ENCODE results near the gene SWAP70.

The SWAP70 gene

DNA sequence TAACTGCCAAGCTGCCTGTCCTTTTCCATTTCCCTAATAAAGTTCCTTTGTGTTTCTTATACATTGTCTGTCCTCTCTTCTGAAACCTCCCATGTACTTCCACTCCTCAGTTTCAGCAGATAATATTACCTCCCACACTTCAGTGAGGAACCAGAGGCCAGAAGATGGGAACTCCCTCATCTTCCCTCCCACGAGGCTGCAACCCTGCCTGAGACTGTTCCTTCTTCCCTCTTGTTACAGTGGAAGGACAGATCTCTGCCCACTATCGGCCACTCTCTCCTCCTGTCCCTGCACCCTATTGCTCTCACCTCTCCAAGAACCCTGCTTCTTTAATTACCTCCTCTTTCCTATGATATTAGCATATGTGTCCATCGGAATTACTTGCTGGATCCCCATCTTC, 38.1 kb upstream of the SWAP70 start:
- no peaks in the 10 kb centered on the region for H3K79me2 ChIP-seq (ENCODE audit: control insufficient read depth, insufficient read depth, low read length, unreplicated experiment)
- no peak overlapping the region for H3K27ac ChIP-seq (ENCODE audit: low read depth, low read length)
- no peak overlapping the region for H3K4me3 ChIP-seq (ENCODE audit: low read depth, low read length)
- H2AFZ ChIP-seq (ENCODE audit: low read length, unreplicated experiment): no peak overlapping the region
- H3K27me3 ChIP-seq (ENCODE audit: insufficient read depth, low read length): no peaks in the 10 kb centered on the region
- H3K4me1 ChIP-seq (ENCODE audit: control insufficient read depth, insufficient read depth, low read length, unreplicated experiment): no peaks in the 10 kb centered on the region
- H3K36me3 ChIP-seq (ENCODE audit: insufficient read depth, low read length): no peaks in the 10 kb centered on the region

DNA sequence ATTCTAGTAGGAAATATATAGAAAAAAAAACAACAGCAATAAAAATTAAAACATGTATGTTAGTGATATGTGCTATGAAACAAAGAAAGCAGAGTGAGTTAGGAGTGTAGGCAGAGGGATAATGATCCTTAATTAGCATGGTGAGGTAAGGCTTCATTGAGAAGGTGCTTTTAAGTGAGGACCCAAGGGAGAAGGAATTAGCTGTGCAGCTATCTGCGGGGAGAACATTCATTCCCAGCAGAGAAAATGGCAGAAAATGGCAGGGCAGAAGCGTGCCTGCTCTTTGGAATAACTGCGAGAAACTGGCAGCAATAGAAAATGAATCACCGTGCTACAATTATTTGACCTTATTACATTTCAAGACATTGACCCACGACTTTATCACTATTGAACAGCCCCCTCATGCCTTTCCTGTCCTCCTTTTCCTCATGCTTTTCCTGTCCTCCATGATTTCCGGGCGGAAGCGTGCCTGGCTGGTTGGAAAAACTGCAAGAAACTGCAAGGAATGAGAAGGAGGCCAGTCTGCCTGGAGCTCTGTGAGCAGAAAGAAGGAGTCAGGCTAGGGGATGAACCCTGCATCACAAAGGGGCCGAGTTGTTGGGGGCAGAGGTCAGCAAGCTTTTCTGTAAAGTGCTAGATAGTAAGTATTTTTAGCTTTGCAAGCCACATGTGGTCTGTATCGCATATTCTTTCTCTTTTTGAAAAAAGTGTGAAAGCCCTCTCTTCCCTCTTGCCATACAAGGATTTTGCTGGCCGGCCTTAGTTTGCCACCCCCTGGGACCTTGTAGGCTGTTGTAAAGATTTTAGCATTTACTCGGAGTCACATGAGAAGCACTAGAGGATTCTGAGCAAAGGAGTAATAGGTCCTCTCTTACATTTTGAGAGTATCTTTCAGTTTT, 37.1 kb upstream of the SWAP70 start:
- no peaks in the 10 kb centered on the region for H3K4me1 ChIP-seq (ENCODE audit: control insufficient read depth, insufficient read depth, low read length, unreplicated experiment)
- no peak overlapping the region for H3K27ac ChIP-seq (ENCODE audit: low read depth, low read length)
- no peaks in the 10 kb centered on the region for H3K79me2 ChIP-seq (ENCODE audit: control insufficient read depth, insufficient read depth, low read length, unreplicated experiment)
- H3K27me3 ChIP-seq (ENCODE audit: insufficient read depth, low read length): no peaks in the 10 kb centered on the region
- H3K4me3 ChIP-seq (ENCODE audit: low read depth, low read length): no peak overlapping the region
- no peak overlapping the region for H2AFZ ChIP-seq (ENCODE audit: low read length, unreplicated experiment)
- H3K36me3 ChIP-seq (ENCODE audit: insufficient read depth, low read length): no peaks in the 10 kb centered on the region

DNA sequence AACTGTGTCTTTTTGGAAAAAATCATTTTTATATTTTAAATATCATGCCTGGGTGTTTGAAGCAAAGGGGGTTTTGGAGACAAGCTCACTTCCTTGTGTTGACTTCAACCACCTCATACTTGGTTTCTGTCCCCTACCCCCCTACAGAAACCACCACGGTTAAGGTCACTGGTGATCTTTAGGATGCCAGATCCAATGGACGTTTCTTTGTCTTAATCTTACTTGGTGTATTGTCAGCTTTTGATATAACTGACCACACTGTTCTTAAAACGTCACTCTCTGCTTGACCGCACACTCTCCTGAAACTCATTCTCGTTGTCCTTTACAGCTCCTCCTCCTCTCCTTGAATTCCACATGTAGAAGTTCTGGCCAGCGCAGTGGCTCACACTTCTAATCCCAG, 34.8 kb upstream of the SWAP70 start:
- no peaks in the 10 kb centered on the region for H3K79me2 ChIP-seq (ENCODE audit: control insufficient read depth, insufficient read depth, low read length, unreplicated experiment)
- no peaks in the 10 kb centered on the region for H3K36me3 ChIP-seq (ENCODE audit: insufficient read depth, low read length)
- no peak overlapping the region for H2AFZ ChIP-seq (ENCODE audit: low read length, unreplicated experiment)
- no peaks in the 10 kb centered on the region for H3K27me3 ChIP-seq (ENCODE audit: insufficient read depth, low read length)
- H3K4me1 ChIP-seq (ENCODE audit: control insufficient read depth, insufficient read depth, low read length, unreplicated experiment): no peaks in the 10 kb centered on the region
- no peak overlapping the region for H3K27ac ChIP-seq (ENCODE audit: low read depth, low read length)
- no peak overlapping the region for H3K4me3 ChIP-seq (ENCODE audit: low read depth, low read length)

DNA sequence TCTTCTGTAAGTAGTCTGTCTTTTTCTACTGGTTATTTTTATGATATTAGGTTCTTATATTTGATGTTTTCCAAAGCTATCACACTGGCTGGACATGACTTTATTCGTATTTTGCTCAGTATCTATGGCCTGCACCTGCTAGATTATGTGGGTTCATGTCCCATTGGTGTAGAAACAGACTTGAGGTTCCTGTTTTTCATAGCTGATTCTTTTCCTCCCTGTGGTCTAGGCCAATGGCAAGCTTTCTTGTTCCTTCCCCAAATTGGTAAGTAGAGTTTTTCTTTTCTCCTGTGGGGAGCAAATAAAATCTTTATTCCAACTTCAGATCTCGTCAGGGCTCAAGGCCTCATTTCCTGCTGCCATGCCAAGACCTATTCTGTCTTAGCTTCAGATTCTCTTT, 30.2 kb upstream of the SWAP70 start:
- Histone ChIP-seq H2AFZ (ENCODE audit: low read length, unreplicated experiment) (no peak overlapping the region), H3K4me1 (ENCODE audit: control insufficient read depth, insufficient read depth, low read length, unreplicated experiment) (no peaks in the 10 kb centered on the region), H3K27ac (ENCODE audit: low read depth, low read length) (no peak overlapping the region), H3K4me3 (ENCODE audit: low read depth, low read length) (no peak overlapping the region), H3K36me3 (ENCODE audit: insufficient read depth, low read length) (no peaks in the 10 kb centered on the region), H3K79me2 (ENCODE audit: control insufficient read depth, insufficient read depth, low read length, unreplicated experiment) (no peaks in the 10 kb centered on the region), H3K27me3 (ENCODE audit: insufficient read depth, low read length) (no peaks in the 10 kb centered on the region)

DNA sequence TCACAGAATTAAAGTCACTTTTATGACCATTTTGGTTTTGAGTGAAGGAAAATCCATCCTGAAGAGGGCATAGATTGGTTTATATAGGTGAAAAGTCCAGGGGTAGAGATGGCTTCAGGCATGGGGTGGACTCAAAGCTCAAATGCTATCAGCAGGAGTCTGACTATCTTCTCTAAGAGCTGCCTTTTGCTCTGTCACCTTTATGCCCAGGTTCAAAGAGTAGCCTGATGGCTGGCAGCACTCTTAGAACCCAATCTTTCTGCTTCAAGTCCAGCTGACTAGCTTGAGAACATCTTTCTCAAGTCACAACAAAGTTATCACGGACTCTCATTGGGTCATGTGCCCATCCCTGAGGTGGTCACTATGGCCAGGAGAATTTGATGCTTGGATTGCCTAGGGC, 27.2 kb upstream of the SWAP70 start:
- Histone ChIP-seq H3K4me3 (ENCODE audit: low read depth, low read length) (no peak overlapping the region), H3K27me3 (ENCODE audit: insufficient read depth, low read length) (no peaks in the 10 kb centered on the region), H2AFZ (ENCODE audit: low read length, unreplicated experiment) (no peak overlapping the region), H3K36me3 (ENCODE audit: insufficient read depth, low read length) (no peaks in the 10 kb centered on the region), H3K27ac (ENCODE audit: low read depth, low read length) (no peak overlapping the region), H3K79me2 (ENCODE audit: control insufficient read depth, insufficient read depth, low read length, unreplicated experiment) (no peaks in the 10 kb centered on the region), H3K4me1 (ENCODE audit: control insufficient read depth, insufficient read depth, low read length, unreplicated experiment) (no peaks in the 10 kb centered on the region)

DNA sequence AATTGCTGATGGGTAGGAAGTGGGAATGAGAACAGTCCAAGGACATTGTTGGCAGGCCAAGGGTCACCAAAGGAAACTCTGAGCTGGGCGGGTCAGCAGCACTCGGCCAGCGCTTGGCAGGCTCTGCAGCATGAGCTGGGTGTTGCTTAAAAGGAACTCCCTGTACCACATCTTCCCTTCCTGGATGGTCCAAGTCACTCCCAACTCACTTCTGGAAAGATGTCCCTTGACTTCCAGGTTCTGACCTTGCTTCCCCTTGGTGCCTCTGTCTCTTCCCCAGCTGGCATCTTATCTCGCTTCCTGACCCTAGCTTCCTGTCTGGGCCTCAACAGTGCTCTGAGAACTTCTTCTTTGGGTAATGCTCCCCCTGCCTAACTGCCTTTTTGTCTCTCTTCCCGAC, 24.8 kb upstream of the SWAP70 start:
- no peak overlapping the region for H3K4me3 ChIP-seq (ENCODE audit: low read depth, low read length)
- H2AFZ ChIP-seq (ENCODE audit: low read length, unreplicated experiment): no peak overlapping the region
- H3K4me1 ChIP-seq (ENCODE audit: control insufficient read depth, insufficient read depth, low read length, unreplicated experiment): no peaks in the 10 kb centered on the region
- no peaks in the 10 kb centered on the region for H3K27me3 ChIP-seq (ENCODE audit: insufficient read depth, low read length)
- H3K36me3 ChIP-seq (ENCODE audit: insufficient read depth, low read length): no peaks in the 10 kb centered on the region
- no peak overlapping the region for H3K27ac ChIP-seq (ENCODE audit: low read depth, low read length)
- H3K79me2 ChIP-seq (ENCODE audit: control insufficient read depth, insufficient read depth, low read length, unreplicated experiment): no peaks in the 10 kb centered on the region

DNA sequence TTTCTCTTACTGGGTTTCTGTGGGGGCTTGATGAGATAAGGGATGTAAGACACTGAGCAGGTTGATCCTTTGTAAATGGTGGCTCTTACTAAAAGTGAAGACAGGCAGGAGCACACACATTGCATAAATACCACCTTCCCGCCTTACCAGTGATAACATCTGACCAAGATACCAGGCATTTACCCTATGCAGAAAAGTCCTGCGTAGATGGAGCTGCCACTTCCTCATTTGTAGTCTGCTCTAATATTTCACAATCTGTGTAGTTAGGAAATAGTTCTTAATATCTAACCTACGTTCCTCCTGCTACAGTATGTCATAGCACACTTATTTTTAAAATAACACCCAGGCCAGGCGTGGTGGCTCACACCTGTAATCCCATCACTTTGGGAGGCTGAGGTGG, 23.9 kb upstream of the SWAP70 start:
- Histone ChIP-seq H3K36me3 (ENCODE audit: insufficient read depth, low read length) (no peaks in the 10 kb centered on the region), H3K27ac (ENCODE audit: low read depth, low read length) (no peak overlapping the region), H3K27me3 (ENCODE audit: insufficient read depth, low read length) (no peaks in the 10 kb centered on the region), H3K4me3 (ENCODE audit: low read depth, low read length) (no peak overlapping the region), H3K79me2 (ENCODE audit: control insufficient read depth, insufficient read depth, low read length, unreplicated experiment) (no peaks in the 10 kb centered on the region), H2AFZ (ENCODE audit: low read length, unreplicated experiment) (no peak overlapping the region), H3K4me1 (ENCODE audit: control insufficient read depth, insufficient read depth, low read length, unreplicated experiment) (no peaks in the 10 kb centered on the region)

DNA sequence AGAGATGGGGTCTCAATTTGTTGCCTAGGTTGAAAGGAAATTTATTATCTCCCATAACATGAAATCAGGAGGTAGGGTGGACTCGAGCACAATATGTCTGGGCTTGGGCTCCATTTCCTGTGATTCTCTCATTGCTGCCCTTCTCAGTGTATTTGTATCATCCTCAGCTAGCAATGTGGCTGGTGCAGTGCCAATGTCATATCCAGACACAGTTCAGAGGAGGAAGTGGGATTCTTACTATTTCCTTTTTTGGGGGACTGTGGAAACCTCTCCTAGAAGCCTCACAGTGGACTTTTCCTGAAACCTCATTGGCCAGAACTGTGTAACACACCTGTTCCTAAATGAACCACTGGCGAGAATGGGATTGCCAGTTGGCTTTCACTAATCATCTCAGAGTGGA, 21.0 kb upstream of the SWAP70 start:
- Histone ChIP-seq H3K27ac (ENCODE audit: low read depth, low read length) (no peak overlapping the region), H3K4me1 (ENCODE audit: control insufficient read depth, insufficient read depth, low read length, unreplicated experiment) (no peaks in the 10 kb centered on the region), H3K27me3 (ENCODE audit: insufficient read depth, low read length) (no peaks in the 10 kb centered on the region), H3K4me3 (ENCODE audit: low read depth, low read length) (no peak overlapping the region), H2AFZ (ENCODE audit: low read length, unreplicated experiment) (no peak overlapping the region), H3K36me3 (ENCODE audit: insufficient read depth, low read length) (no peaks in the 10 kb centered on the region), H3K79me2 (ENCODE audit: control insufficient read depth, insufficient read depth, low read length, unreplicated experiment) (no peaks in the 10 kb centered on the region)

DNA sequence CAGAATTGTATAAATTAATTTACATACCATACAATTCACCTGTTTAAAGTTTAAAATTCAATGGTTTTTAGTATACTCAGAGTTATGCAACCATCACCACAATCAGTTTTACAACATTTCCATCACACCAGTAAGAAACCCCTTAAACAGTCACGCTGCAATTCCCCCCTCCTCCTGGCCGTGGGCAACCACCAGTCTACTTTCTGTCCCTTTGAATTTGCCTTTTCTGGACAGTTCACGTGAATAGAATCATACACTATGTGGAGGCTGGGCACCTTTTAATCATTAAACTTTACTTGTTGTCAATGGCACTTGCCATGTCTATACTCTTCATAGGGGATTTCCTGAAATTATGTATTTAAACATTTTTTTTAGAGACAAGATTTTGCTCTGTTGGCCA, 20.1 kb upstream of the SWAP70 start:
- no peak overlapping the region for H3K27ac ChIP-seq (ENCODE audit: low read depth, low read length)
- H3K4me1 ChIP-seq (ENCODE audit: control insufficient read depth, insufficient read depth, low read length, unreplicated experiment): no peaks in the 10 kb centered on the region

DNA sequence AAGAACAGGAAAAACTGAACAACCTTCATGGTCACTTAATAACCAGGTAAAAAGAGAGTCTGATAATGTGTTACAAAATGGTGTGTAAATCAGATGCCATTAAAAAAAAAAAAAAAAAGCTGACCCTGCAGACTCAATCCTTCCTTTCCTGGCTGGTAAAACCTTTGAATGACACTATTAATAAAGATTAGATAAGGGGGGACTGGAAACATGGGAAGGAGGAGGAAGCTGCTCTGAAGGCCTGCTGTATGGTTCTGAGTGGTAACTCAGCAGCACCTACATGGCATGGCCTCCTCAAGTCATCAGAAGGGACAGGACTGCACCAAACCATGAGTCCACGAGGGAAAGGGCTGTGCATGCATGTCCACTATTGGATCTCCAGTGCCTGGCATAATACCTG, 18.0 kb upstream of the SWAP70 start:
- no peaks in the 10 kb centered on the region for H3K27me3 ChIP-seq (ENCODE audit: insufficient read depth, low read length)
- H3K79me2 ChIP-seq (ENCODE audit: control insufficient read depth, insufficient read depth, low read length, unreplicated experiment): no peaks in the 10 kb centered on the region
- no peaks in the 10 kb centered on the region for H3K36me3 ChIP-seq (ENCODE audit: insufficient read depth, low read length)
- no peak overlapping the region for H3K27ac ChIP-seq (ENCODE audit: low read depth, low read length)
- H3K4me1 ChIP-seq (ENCODE audit: control insufficient read depth, insufficient read depth, low read length, unreplicated experiment): no peaks in the 10 kb centered on the region
- no peak overlapping the region for H3K4me3 ChIP-seq (ENCODE audit: low read depth, low read length)
- no peak overlapping the region for H2AFZ ChIP-seq (ENCODE audit: low read length, unreplicated experiment)

More for the DNA sequence above, 20.1 kb upstream of the SWAP70 start:
- H2AFZ ChIP-seq (ENCODE audit: low read length, unreplicated experiment): no peak overlapping the region
- no peaks in the 10 kb centered on the region for H3K79me2 ChIP-seq (ENCODE audit: control insufficient read depth, insufficient read depth, low read length, unreplicated experiment)
- no peaks in the 10 kb centered on the region for H3K27me3 ChIP-seq (ENCODE audit: insufficient read depth, low read length)
- no peak overlapping the region for H3K4me3 ChIP-seq (ENCODE audit: low read depth, low read length)
- no peaks in the 10 kb centered on the region for H3K36me3 ChIP-seq (ENCODE audit: insufficient read depth, low read length)

DNA sequence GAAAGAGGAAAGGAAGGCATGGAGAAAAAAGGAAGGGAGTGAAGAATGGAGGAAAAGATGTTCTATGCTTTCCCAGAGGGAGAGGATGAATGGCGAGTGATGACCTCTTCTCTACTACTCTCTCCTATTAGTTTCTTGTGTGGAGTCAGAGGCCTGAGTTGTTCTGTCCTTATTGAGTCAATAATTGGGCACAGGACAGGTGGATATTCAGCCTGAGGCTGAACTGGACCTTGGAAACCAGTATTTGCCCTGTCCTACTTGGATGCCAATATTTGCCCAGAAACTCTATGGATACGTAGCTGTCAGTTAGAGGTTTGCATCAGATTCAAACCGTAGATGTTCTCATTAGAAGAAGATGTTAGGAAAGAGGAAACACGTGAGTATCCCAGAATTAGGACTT, 17.6 kb upstream of the SWAP70 start:
- Histone ChIP-seq H3K27me3 (ENCODE audit: insufficient read depth, low read length) (no peaks in the 10 kb centered on the region), H3K36me3 (ENCODE audit: insufficient read depth, low read length) (no peaks in the 10 kb centered on the region), H3K4me1 (ENCODE audit: control insufficient read depth, insufficient read depth, low read length, unreplicated experiment) (no peaks in the 10 kb centered on the region), H2AFZ (ENCODE audit: low read length, unreplicated experiment) (no peak overlapping the region), H3K4me3 (ENCODE audit: low read depth, low read length) (no peak overlapping the region), H3K79me2 (ENCODE audit: control insufficient read depth, insufficient read depth, low read length, unreplicated experiment) (no peaks in the 10 kb centered on the region), H3K27ac (ENCODE audit: low read depth, low read length) (no peak overlapping the region)
